SH-SY5Y (cell line): ENCODE data around the gene E2F1.

Source experiments
- GATA2 ChIP-seq: IDR thresholded peaks from 2 replicates; pipeline ENCODE4 v1.6.1; 2011; ENCODE audit warnings: mild to moderate bottlenecking, low read depth, low read length
- GATA3 ChIP-seq: IDR thresholded peaks from 2 replicates; pipeline ENCODE4 v1.6.1; 2011; ENCODE audit warnings: low read depth, mild to moderate bottlenecking, low read length, moderate library complexity

DNA sequence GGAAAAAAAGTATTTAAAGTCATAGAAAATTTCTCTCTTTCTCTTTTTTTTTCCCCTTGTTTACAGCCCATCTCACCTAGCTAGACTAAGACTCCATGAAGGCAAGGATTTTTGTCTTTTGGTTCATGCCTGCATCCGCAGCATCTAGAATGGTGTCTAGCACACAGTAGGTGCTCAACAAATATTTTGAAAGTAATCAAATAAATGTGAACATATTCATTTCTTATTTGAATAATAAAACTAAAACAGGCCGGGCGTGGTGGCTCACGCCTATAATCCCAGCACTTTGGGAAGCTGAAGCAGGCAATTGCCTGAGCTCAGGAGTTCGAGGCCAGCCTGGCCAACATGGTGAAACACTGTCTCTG, 40.9 kb upstream of the E2F1 start:
- TF ChIP-seq GATA2 (no peak), GATA3 (no peak)
